Gastrocnemius medialis (tissue), 4 donors: ENCODE results near the gene LIPH.

Experiments used
- CTCF ChIP-seq, 5 experiments: fragments of 450-650 bp in 3 of 5; fragments of 200-600 bp in 2 of 5; sonication (generic) in 2 of 5; IDR thresholded peaks in 4 of 5; conservative IDR thresholded peaks in 1 of 5; 1 replicate in 4 of 5; 2 replicates in 1 of 5; pipeline ENCODE4 v1.5.1; 2016 to 2019; ENCODE audit warnings: antibody characterized with exemption in 5 of 5, mild to moderate bottlenecking in 3 of 5, moderate library complexity in 3 of 5
- POLR2A ChIP-seq, 2 donors: fragments of 450-650 bp; IDR thresholded peaks; one replicate each; pipeline ENCODE4 v1.6.1; 2017; ENCODE audit warnings: antibody characterized with exemption in 2 of 2, mild to moderate bottlenecking in 2 of 2, moderate library complexity in 2 of 2

GRCh38 chr3:185582236-185582635 is 29.8 kb upstream of the LIPH start:
- no peak for TF ChIP-seq CTCF (IDR thresholded peaks at IDR 0.05 in 4 of 5, conservative IDR thresholded peaks at IDR 0.05 in 1 of 5)
- no peak for TF ChIP-seq POLR2A (IDR thresholded peaks at IDR 0.05)
